ENCODE results near the gene STEAP4. TPM values are rescaled to one million over a fixed set of nuclear protein-coding genes. Genes with fewer than 3 reads are reported as not detected.

STEAP4 gene
- total and polyA plus RNA-seq, 2 donors (not counting 1 experiment from before 2014, with no cell fraction given): 0.94 to 0.99 TPM

GRCh38 chr7:88244258-88244657 lies 62.4 kb downstream of the STEAP4 start:
- H3K4me3 ChIP-seq (replicated peaks in 1 of 4; ENCODE audit: control extremely low read depth in 1 of 4, insufficient read depth in 1 of 4, low read depth in 3 of 4, low read length in 4 of 4): no peak overlapping the region
- no peak overlapping the region for H3K9ac ChIP-seq (ENCODE audit: insufficient read depth, low read length)
- no peaks in the 10 kb centered on the region for H3K79me2 ChIP-seq (ENCODE audit: control insufficient read depth, insufficient read depth, low read length)
- H3K9me3 ChIP-seq (ENCODE audit: control insufficient read depth, insufficient read depth, low read depth, low read length): no peaks in the 10 kb centered on the region
- no peaks in the 10 kb centered on the region for H3K4me1 ChIP-seq (ENCODE audit: control insufficient read depth, extremely low read depth, insufficient read depth, low read length)
- H3K27me3 ChIP-seq (ENCODE audit: control insufficient read depth, insufficient read depth, low read length): no peaks in the 10 kb centered on the region
- H3K36me3 ChIP-seq (ENCODE audit: control insufficient read depth, insufficient read depth, low read length): no peaks in the 10 kb centered on the region
- no peak overlapping the region for H3K27ac ChIP-seq (ENCODE audit: insufficient read depth, low read length)
- no peak for TF ChIP-seq EZH2 (IDR thresholded peaks at IDR 0.05; ENCODE audit: low read length, missing control alignments)
- H2AFZ ChIP-seq (ENCODE audit: low read length): no peak overlapping the region
- no peak for DNase-seq (ENCODE audit: low read depth in 2 of 2)
- no peak overlapping the region for H3K4me2 ChIP-seq (ENCODE audit: extremely low read depth, insufficient read depth, low read length)
- H4K20me1 ChIP-seq (ENCODE audit: control insufficient read depth, extremely low read depth, insufficient read depth, low read length): no peaks in the 10 kb centered on the region

DNA sequence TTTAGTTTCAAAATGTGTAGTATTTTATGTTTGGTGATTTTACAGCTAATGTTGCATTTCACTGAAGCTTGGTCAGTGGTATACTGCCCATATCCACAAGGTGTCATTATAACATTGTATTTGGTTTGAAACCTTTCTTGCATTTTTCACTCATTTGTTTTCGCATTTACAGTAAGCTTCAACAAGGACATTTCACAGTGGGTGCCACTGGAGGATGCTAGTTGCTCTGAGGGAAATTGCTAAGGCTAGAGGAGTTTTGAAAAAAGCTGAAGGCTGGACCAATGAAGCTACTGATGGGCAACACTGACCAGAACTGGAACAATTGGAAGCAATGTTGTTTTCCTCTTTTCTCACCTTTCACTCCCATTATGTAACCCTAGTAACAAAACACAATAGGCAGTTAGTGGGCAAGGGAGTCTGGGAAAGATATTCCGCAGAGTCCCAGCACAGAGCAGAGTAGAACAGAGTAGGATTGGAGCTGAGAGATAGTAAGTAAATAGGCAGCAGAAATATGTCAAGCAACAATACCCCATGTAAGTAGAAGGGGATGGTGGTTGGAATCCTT lies 63.3 kb downstream of the STEAP4 start:
- no peak overlapping the region for H3K9ac ChIP-seq (ENCODE audit: insufficient read depth, low read length)
- TF ChIP-seq, protein P1, sequence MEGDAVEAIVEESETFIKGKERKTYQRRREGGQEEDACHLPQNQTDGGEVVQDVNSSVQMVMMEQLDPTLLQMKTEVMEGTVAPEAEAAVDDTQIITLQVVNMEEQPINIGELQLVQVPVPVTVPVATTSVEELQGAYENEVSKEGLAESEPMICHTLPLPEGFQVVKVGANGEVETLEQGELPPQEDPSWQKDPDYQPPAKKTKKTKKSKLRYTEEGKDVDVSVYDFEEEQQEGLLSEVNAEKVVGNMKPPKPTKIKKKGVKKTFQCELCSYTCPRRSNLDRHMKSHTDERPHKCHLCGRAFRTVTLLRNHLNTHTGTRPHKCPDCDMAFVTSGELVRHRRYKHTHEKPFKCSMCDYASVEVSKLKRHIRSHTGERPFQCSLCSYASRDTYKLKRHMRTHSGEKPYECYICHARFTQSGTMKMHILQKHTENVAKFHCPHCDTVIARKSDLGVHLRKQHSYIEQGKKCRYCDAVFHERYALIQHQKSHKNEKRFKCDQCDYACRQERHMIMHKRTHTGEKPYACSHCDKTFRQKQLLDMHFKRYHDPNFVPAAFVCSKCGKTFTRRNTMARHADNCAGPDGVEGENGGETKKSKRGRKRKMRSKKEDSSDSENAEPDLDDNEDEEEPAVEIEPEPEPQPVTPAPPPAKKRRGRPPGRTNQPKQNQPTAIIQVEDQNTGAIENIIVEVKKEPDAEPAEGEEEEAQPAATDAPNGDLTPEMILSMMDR (conservative IDR thresholded peaks at IDR 0.05 in 1 of 2, IDR thresholded peaks at IDR 0.05 in 1 of 2; ENCODE audit: low read depth in 1 of 2, low read length in 2 of 2): peak; percentile 54 to 70
- TF ChIP-seq EZH2 (IDR thresholded peaks at IDR 0.05; ENCODE audit: low read length, missing control alignments): no peak
- no peaks in the 10 kb centered on the region for H3K9me3 ChIP-seq (ENCODE audit: control insufficient read depth, insufficient read depth, low read depth, low read length)
- H4K20me1 ChIP-seq (ENCODE audit: control insufficient read depth, extremely low read depth, insufficient read depth, low read length): no peaks in the 10 kb centered on the region
- peak; percentile 51 to 66 for DNase-seq (ENCODE audit: low read depth in 2 of 2)
- no peaks in the 10 kb centered on the region for H3K27me3 ChIP-seq (ENCODE audit: control insufficient read depth, insufficient read depth, low read length)
- H3K4me1 ChIP-seq (ENCODE audit: control insufficient read depth, extremely low read depth, insufficient read depth, low read length): no peaks in the 10 kb centered on the region
- H3K36me3 ChIP-seq (ENCODE audit: control insufficient read depth, insufficient read depth, low read length): no peaks in the 10 kb centered on the region
- H3K79me2 ChIP-seq (ENCODE audit: control insufficient read depth, insufficient read depth, low read length): no peaks in the 10 kb centered on the region
- no peak overlapping the region for H3K4me2 ChIP-seq (ENCODE audit: extremely low read depth, insufficient read depth, low read length)
- H3K4me3 ChIP-seq (replicated peaks in 1 of 4; ENCODE audit: control extremely low read depth in 1 of 4, insufficient read depth in 1 of 4, low read depth in 3 of 4, low read length in 4 of 4): no peak overlapping the region
- no peak overlapping the region for H3K27ac ChIP-seq (ENCODE audit: insufficient read depth, low read length)
- no peak overlapping the region for H2AFZ ChIP-seq (ENCODE audit: low read length)

DNA sequence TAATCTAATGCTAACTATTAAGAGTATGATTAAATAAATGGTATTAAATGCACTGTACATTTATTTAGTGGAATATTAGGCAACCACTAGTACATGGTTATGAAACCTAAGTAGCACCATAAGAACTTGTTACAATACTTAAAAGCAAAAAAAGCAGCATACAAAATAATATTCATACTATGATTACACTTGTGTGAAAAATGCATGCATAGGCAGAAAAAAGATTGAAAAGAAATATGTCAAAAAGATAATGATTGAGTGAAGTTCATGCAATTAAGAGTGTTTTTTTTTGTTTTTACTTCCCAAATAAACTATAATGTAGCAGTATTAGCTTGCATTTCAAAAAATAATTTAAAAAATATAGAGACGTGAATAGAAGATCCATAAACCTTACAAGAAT lies 66.8 kb downstream of the STEAP4 start:
- Histone ChIP-seq H3K9ac (ENCODE audit: insufficient read depth, low read length) (no peak overlapping the region), H3K4me3 (replicated peaks in 1 of 4; ENCODE audit: control extremely low read depth in 1 of 4, insufficient read depth in 1 of 4, low read depth in 3 of 4, low read length in 4 of 4) (no peak overlapping the region), H3K4me1 (ENCODE audit: control insufficient read depth, extremely low read depth, insufficient read depth, low read length) (no peaks in the 10 kb centered on the region), H4K20me1 (ENCODE audit: control insufficient read depth, extremely low read depth, insufficient read depth, low read length) (no peaks in the 10 kb centered on the region), H3K79me2 (ENCODE audit: control insufficient read depth, insufficient read depth, low read length) (no peaks in the 10 kb centered on the region), H3K9me3 (ENCODE audit: control insufficient read depth, insufficient read depth, low read depth, low read length) (no peaks in the 10 kb centered on the region), H3K27me3 (ENCODE audit: control insufficient read depth, insufficient read depth, low read length) (no peaks in the 10 kb centered on the region), H2AFZ (ENCODE audit: low read length) (no peak overlapping the region), H3K27ac (ENCODE audit: insufficient read depth, low read length) (no peak overlapping the region), H3K36me3 (ENCODE audit: control insufficient read depth, insufficient read depth, low read length) (no peaks in the 10 kb centered on the region), H3K4me2 (ENCODE audit: extremely low read depth, insufficient read depth, low read length) (no peak overlapping the region)
- TF ChIP-seq, protein P1 (conservative IDR thresholded peaks at IDR 0.05 in 1 of 2, IDR thresholded peaks at IDR 0.05 in 1 of 2; ENCODE audit: low read depth in 1 of 2, low read length in 2 of 2): no peak
- TF ChIP-seq EZH2 (IDR thresholded peaks at IDR 0.05; ENCODE audit: low read length, missing control alignments): no peak
- no peak for DNase-seq (ENCODE audit: low read depth in 2 of 2)

Measured in fibroblast of lung (primary cell).